Vagina (tissue), 2 donors: ENCODE data around the gene LKAAEAR1. TPM values are rescaled to one million over a fixed set of nuclear protein-coding genes. Genes with fewer than 3 reads are reported as not detected.

Experiments
- DNase-seq, 2 donors: peaks; one replicate each; pipeline ENCODE4 v3.0.0-alpha.2; 2017; ENCODE audit errors: extremely low spot score in 2 of 2
- H3K27ac ChIP-seq: fragments of 200-600 bp; sonication (generic); one replicate; pipeline ENCODE4 v1.5.1; 2019
- H3K27me3 ChIP-seq: fragments of 200-600 bp; sonication (generic); one replicate; pipeline ENCODE4 v1.5.1; 2019
- H3K36me3 ChIP-seq, 2 donors: fragments of 200-600 bp; sonication (generic); one replicate each; pipeline ENCODE4 v1.5.1; 2017 to 2019
- H3K4me1 ChIP-seq: fragments of 200-600 bp; sonication (generic); one replicate; pipeline ENCODE4 v1.5.1; 2019
- H3K4me3 ChIP-seq, 2 donors: fragments of 200-600 bp; sonication (generic); 1 replicate in 1 of 2; 2 replicates in 1 of 2; pipeline ENCODE4 v1.5.1; 2016 to 2019
- H3K9me3 ChIP-seq: fragments of 200-600 bp; sonication (generic); one replicate; pipeline ENCODE4 v1.5.1; 2019
- CTCF ChIP-seq, 3 experiments: fragments of 450-650 bp in 2 of 3; fragments of 200-600 bp in 1 of 3; sonication (generic) in 1 of 3; IDR thresholded peaks; one replicate each; pipeline ENCODE4 v1.5.1; 2017 to 2019; ENCODE audit warnings: antibody characterized with exemption in 3 of 3, mild to moderate bottlenecking in 2 of 3, moderate library complexity in 2 of 3
- POLR2A ChIP-seq, 2 donors: fragments of 450-650 bp; IDR thresholded peaks; one replicate each; pipeline ENCODE4 v1.6.1; 2017; ENCODE audit warnings: antibody characterized with exemption in 2 of 2, mild to moderate bottlenecking in 2 of 2, moderate library complexity in 2 of 2
- POLR2AphosphoS5 ChIP-seq, 2 donors: sonication (generic); formaldehyde crosslinking; IDR thresholded peaks; one replicate each; pipeline ENCODE4 v1.9.0; 2017; ENCODE audit warnings: antibody characterized with exemption in 2 of 2, mild to moderate bottlenecking in 2 of 2, low read depth in 1 of 2; ENCODE audit not compliant: insufficient read depth in 1 of 2
- intact Hi-C: fragments of 100-400 bp; cut with DNase I; formaldehyde crosslinking; loops from one replicate; pipeline ENCODE4 v1.15.1; 2023
- total RNA-seq: library from RNA; depleted of rRNA; stranded (reverse); fragments of >200 nt; gene quantifications from one replicate; pipeline ENCODE4 v1.2.3, GENCODE V29; 2016

The LKAAEAR1 gene
- total RNA-seq, 1 donor from 2014 or later, result not detected

- no peak for DNase-seq
- TF ChIP-seq CTCF (IDR thresholded peaks at IDR 0.05) (no peak), POLR2A (IDR thresholded peaks at IDR 0.05) (no peak), POLR2AphosphoS5 (IDR thresholded peaks at IDR 0.05; ENCODE audit: insufficient read depth in 1 of 2, low read depth in 1 of 2) (no peak)
- Histone ChIP-seq H3K4me3 (peak overlapping the region; percentile 65 to 87), H3K27ac (no peak overlapping the region), H3K36me3 (peaks cover 0 to 9% of the 10 kb centered on the region in 2 donors), H3K9me3 (no peaks in the 10 kb centered on the region), H3K4me1 (peaks cover 26% of the 10 kb centered on the region), H3K27me3 (no peaks in the 10 kb centered on the region)
- intact Hi-C loops, result no loop called here
Observed at GRCh38 chr20:64077876-64078551, 6.2 kb downstream of the LKAAEAR1 start.

- DNase-seq, result no peak
- H3K9me3 ChIP-seq, result no peaks in the 10 kb centered on the region
- H3K4me3 ChIP-seq, result peak overlapping the region; percentile 16 to 65
- intact Hi-C loops, result no loop called here
- H3K4me1 ChIP-seq, result peaks cover 23% of the 10 kb centered on the region
- H3K27ac ChIP-seq, result no peak overlapping the region
- H3K27me3 ChIP-seq, result no peaks in the 10 kb centered on the region
- H3K36me3 ChIP-seq, result peaks cover 0 to 9% of the 10 kb centered on the region in 2 donors
- no peak for TF ChIP-seq POLR2A (IDR thresholded peaks at IDR 0.05)
- TF ChIP-seq POLR2AphosphoS5 (IDR thresholded peaks at IDR 0.05; ENCODE audit: insufficient read depth in 1 of 2, low read depth in 1 of 2), result no peak
Observed at GRCh38 chr20:64077541-64077875, 6.7 kb downstream of the LKAAEAR1 start.

DNA sequence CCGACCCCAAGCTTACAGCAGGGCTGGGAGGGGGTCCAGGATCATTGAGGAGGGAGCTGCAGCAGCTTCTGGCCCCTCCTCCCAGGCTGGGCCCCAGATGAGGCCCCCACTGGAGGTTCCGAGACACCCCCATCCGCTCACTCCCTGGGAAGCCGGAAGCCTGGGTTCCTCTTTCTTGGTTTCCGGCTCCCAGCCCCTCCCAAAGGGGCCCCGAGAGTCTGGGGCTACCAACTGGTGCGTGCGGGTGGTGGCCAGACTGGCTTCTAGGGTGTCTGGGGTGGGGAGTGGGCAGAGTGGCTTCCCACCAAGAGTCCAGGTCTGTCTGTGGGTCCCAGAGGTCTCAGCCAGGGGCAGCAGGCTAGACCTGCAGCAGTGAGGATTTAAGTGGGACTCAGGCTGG, 7.1 kb downstream of the LKAAEAR1 start:
- no peaks in the 10 kb centered on the region for H3K9me3 ChIP-seq
- peaks cover 0 to 9% of the 10 kb centered on the region in 2 donors for H3K36me3 ChIP-seq
- intact Hi-C loops, result no loop called here
- no peak for DNase-seq
- no peaks in the 10 kb centered on the region for H3K27me3 ChIP-seq
- H3K4me3 ChIP-seq, result peak overlapping the region; percentile 16 to 65
- H3K27ac ChIP-seq, result no peak overlapping the region
- TF ChIP-seq POLR2A (IDR thresholded peaks at IDR 0.05), result no peak
- no peak for TF ChIP-seq POLR2AphosphoS5 (IDR thresholded peaks at IDR 0.05; ENCODE audit: insufficient read depth in 1 of 2, low read depth in 1 of 2)
- TF ChIP-seq CTCF (IDR thresholded peaks at IDR 0.05), result no peak
- peaks cover 23% of the 10 kb centered on the region for H3K4me1 ChIP-seq

GRCh38 chr20:64076061-64076997, 7.9 kb downstream of the LKAAEAR1 start:
- no peak overlapping the region for H3K27ac ChIP-seq
- peaks cover 23% of the 10 kb centered on the region for H3K4me1 ChIP-seq
- H3K27me3 ChIP-seq, result no peaks in the 10 kb centered on the region
- peak overlapping the region in 1 of 2 donors; percentile 65 for H3K4me3 ChIP-seq
- DNase-seq, result no peak
- TF ChIP-seq CTCF (IDR thresholded peaks at IDR 0.05) (no peak), POLR2AphosphoS5 (IDR thresholded peaks at IDR 0.05; ENCODE audit: insufficient read depth in 1 of 2, low read depth in 1 of 2) (no peak)
- intact Hi-C loops, result no loop called here
- peaks cover 0 to 9% of the 10 kb centered on the region in 2 donors for H3K36me3 ChIP-seq
- no peaks in the 10 kb centered on the region for H3K9me3 ChIP-seq

DNA sequence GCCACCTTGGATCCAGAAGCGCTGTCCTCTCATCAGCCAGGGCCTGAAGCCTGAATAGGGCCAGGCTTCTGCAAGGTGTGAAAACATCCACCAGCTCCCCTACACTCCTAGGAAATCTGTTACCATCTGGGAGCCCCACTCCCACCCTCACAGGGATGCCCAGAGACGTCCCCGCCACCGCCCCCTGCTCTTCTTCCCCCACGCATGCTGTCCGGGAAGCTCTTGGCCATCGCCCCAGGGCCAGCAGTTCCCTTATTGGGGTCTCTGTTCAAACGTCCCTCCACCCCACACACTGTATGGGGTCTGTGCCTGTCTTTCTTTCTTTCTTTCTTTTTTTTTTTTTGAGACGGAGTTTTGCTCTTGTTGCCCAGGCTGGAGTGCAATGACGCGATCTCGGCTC, 8.6 kb downstream of the LKAAEAR1 start:
- TF ChIP-seq CTCF (IDR thresholded peaks at IDR 0.05) (no peak), POLR2A (IDR thresholded peaks at IDR 0.05) (no peak), POLR2AphosphoS5 (IDR thresholded peaks at IDR 0.05; ENCODE audit: insufficient read depth in 1 of 2, low read depth in 1 of 2) (no peak)
- Histone ChIP-seq H3K9me3 (no peaks in the 10 kb centered on the region), H3K36me3 (peaks cover 0 to 9% of the 10 kb centered on the region in 2 donors), H3K27ac (no peak overlapping the region), H3K27me3 (no peaks in the 10 kb centered on the region), H3K4me1 (peaks cover 23% of the 10 kb centered on the region), H3K4me3 (no peak overlapping the region)
- intact Hi-C loops, result no loop called here
- DNase-seq, result no peak
